Activated CD8-positive, alpha-beta memory T cell treated with anti-CD3 and anti-CD28 coated beads, Interleukin-2, amount 50 U/mL, for 1 hour (primary cell): ENCODE data around the gene ABCA8.
"Not testable (repeated sequence)": the region's sequence is repeated elsewhere in the genome, so short reads cannot be mapped to it uniquely, and the experiment has no call there.

ENCODE experiments used
- DNase-seq: peaks from one replicate; pipeline ENCODE4 v3.0.0-alpha.2; 2020; ENCODE audit errors: extremely low read depth

ABCA8 gene

DNA sequence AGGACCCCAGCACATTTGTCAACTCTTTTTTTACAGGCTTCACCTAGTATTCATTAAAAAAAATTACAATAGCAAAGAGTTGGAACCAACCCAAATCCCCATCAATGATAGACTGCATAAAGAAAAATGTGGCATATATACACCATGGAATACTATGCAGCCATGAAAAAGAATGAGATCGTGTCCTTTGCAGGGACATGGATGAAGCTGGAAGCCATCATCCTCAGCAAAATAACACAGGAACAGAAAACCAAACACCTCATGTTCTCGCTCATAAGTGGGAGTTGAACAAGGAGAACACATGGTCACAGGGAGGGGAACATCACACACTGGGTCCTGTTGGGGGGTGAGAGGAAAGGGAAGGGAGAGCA lies 11.4 kb downstream of the ABCA8 start:
- not testable (repeated sequence) for DNase-seq

DNA sequence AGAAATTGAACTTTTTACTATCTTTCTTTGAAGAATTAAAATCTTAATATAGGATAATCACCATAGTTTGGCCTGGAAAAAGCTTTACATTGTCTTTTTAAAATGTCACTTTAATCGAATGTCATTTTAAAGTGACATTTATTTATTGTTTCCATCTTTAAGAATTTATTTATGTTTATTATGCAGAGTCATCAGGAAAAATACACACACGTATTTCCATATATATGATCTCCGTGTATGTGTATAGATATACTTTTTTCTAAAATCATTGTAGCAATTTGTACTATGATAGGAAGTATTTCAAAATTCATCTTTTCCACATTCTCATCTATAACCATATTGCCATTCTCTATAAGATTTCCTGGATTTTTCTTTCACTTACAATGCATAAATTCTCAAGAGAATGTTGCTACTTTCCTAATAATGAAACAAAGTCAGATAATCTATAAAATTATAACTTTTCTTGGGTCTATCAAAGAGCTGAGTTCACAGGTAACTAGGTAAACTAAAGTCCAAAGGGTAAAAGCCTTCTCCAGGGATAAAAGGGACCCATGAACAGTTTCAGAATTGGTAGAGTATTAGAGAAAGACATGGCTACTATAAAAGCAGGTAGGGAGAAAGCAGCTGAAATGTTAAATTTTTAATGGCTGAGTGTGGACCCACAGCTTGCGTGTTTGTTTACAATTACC lies 11.9 kb downstream of the ABCA8 start:
- no peak for DNase-seq

DNA sequence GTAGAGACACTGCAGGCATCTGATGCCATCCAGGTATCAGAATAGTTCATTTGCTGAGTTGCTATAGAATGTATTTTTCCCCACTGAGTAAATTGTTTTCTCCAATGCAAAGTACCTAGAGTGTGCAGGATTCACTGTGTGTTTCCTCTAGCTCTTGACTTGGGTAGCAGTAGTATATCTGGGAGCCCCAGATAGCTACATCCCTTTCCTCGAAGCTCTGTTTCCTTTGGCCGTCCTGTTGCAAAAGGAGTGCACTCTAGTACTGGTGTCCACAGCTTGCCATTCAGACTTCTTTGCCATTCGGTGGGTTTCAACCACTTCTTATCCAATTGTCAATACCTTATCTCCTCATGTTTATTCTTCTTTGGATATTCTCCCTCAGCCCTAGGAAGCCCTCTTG lies 12.8 kb downstream of the ABCA8 start:
- no peak for DNase-seq

DNA sequence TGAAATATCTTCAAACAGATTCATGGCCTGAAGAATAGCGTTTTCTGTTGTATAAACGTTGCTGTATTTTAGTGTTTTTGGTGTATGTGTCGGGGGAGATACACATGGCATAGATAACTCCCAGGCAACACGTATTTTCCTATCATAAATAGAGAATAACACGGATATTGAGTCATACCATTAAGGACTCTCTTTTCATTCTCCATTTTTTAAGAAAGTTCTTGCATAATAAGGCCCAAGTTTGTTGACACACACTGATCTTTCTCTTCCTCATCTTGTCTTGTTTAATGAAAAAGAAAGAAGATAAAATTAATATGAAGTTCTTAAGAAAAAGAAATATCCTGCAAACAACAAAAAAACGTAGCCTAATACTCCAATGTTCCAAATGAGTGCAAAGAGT lies 13.4 kb downstream of the ABCA8 start:
- DNase-seq, result no peak

DNA sequence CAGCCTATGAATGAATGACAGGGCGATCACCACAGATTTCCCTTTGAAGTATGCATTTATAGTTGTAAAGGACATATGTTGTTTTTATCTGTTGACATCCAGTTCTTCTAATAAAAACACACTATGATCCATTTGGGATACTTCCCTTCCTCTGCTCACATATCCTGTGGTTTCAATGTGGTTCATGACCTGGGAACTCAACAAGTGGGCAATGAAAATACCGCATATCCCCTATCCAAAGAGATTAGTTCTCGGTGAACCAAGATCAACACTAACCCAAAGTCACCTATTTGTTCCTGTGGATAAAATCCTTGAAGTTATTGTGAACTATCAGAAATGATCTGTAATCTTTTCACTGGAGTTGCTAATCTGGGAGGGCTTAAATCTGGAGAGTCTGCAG lies 16.0 kb downstream of the ABCA8 start:
- DNase-seq, result no peak

DNA sequence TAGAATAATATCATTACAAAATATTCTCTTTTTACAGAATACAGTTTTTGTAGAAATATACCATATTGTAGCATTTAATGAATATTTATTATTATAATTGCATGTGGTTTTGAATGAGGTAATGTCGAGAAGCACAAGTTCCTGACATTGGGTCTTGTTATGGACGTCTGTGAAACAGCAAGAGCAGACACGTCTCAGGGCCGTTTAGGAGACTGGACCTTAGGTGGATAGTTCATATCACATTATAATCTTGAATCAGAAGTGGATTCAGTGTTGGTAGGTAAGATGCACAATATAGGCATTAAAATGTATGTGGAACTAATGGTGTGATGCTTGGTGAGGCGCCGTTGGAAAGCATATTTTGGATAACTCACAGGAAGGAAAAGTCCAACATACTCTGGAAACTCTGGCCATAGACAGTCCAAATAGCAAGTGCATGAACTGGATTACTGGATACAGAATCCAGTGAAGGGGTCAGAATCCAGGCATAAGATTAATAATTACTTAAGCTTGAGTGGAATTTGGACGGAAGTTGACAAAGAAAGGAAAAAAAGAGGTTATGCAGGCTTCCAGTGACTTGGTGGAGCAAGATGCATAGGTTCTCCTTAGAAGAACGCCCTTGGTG lies 17.2 kb downstream of the ABCA8 start:
- no peak for DNase-seq

DNA sequence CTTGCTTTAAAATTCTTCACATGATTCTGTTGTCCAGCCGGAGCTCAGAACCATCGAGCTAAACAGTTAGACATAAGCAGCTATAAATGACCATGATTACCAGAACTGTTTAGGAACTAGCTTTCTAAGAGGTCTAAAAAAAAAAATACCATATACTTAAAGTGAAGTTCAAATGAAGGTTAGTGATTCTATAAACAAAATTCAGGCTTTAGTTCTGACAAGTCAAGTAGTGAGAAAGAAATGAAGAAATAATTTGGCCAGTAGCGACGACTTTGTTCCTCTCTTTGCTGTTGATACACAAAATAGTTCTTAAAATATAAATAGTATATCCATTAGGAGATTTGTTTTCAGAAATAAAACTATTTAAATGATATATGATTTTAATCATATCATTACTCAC lies 27.7 kb downstream of the ABCA8 start:
- no peak for DNase-seq

DNA sequence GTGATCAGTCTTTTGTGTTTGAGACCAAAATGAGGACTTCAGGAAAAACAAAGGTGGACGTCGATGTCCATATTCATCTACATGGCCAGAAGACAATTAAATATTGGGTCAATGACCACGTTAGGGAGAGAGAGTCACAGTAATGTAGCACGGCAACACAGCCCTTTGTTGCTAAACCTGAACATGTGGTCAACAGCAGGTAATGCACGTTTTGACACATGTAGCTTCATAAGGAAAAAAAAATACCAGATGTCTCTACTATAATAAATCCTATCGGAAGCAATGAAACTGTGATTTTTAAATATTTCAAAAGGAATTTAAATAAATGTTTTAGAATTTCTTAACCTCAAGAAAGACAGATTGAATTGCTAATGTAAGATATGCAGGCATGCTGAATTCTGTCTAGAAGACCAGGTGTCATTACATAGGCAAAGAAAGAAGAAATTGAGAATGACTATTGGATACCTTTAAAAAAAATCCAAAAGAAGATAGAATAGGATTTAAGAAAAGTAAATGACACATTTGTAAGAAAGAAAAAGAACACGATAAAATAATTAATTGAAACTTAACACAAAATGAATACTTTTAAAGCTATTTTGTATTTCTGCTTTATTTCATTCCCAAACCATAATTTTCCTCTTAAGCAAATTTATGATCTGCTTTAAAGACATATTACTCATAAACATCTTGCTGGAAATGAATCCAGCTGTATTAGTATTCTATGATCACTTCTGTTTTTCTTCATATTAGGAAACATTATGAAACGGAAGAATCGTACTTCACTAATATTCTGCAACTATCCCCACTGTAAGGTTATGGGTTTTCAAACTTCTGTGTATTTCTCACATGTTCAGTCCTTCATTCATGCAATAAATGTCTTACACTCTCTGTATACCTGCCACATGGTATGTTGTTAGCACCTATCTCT lies 30.1 kb downstream of the ABCA8 start:
- DNase-seq, result no peak

DNA sequence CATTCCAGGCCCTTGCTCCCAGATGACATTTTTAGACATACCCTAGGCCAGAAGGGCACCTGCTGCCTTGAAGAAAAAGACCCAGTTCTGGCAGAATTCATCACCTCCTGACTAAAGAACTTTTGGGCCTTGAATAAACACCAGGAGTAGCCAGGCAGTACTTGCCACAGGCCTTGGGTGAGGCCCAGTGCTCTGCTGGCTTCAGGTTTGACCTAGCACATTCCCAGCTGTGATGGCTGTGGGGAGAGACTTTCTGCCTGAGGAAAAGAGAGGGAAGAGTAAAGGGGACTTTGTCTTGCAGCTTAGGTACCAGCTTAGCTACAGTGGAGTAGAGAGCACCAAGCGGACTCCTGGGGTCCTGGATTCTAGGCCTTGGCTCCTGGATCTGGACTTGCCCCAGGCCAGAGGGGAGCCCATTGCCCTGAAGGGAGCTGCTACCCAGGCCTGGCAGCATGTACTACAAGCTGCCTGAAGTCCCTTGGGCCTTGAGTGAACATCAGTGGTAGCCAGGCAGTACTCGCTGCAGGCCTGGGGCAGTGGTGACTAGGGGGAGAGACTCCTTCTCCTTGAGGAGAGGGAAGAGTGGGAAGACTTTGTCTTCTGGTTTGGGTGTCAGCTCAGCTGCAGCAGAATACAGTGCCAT lies 44.3 kb downstream of the ABCA8 start:
- DNase-seq, result no peak

DNA sequence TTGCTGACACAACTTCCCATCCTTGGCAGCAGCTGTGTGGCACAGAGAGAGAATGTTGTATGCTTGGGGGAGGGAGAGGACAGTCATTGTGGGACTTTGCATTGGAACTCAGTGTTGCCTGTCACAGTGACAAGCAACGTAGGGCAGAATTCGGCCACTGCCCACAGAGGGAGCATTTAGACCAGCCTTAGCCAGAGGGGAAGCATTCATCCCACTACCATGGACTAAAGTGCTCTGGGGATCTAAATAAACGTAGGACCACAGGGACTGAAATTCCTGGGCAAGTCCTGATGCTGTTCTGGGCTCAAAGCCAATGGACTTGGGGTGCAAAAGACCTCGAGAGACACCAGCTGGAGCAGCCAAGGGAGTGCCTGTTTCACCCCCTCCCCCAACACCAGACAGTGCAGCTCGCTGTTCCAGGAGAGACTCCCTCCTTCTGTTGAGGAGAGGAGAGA lies 44.9 kb downstream of the ABCA8 start:
- DNase-seq, result no peak

DNA sequence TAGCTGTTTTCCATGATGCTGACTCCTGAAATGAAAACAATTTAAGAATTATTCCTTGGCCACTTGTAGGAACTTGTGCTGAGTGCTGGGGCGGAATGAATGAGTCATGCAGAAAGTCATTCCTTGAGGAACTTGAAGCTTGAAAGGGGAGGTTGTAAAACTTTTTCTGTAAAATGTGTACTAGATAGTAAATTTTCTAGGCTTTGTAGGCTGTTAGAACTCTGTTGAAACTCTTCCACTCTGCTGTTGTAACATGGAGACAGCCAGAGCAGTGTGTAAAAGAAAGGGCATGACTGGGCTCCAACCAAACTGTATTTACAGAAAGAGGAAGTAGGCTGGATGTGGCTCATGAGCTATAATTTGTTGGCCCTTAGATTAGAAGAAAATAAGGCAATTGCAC lies 46.1 kb downstream of the ABCA8 start:
- no peak for DNase-seq

DNA sequence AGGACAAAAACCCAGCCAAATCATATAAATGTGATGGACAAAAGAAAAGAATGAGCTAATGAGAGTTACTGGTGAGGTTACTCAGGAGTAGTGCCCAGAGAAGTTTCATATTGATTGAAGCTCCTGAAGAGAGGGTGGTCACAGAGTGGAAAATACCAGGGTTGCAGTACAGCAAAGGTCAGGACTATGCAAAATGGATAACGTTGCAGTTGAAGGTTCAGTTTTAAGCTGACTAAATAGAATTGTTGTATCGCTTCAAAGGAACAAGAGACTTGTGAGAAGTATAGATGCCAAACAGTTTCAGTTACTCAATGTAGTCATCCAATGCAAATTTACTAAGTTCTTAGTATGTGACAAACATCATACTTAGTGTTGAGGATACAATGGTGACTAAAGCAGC lies 47.1 kb downstream of the ABCA8 start:
- DNase-seq, result no peak

DNA sequence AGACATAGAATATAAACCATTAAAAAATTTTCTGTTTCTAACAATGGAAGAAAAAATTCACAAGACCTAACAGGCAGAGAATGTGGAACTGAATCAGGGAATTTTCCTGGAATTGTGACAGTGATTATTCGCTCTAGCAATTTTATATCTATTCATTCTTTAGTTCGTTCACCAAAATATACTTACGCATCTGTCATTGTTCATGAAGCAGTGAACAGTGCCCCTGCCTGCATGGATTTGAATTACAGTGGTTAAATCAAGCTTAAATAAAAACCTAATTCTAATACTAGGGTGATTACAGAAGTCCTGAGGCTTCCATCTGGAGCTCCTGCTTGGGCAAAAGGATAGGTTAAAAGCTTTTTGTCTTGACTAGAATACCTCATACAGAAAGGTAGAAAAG lies 48.6 kb downstream of the ABCA8 start:
- no peak for DNase-seq

DNA sequence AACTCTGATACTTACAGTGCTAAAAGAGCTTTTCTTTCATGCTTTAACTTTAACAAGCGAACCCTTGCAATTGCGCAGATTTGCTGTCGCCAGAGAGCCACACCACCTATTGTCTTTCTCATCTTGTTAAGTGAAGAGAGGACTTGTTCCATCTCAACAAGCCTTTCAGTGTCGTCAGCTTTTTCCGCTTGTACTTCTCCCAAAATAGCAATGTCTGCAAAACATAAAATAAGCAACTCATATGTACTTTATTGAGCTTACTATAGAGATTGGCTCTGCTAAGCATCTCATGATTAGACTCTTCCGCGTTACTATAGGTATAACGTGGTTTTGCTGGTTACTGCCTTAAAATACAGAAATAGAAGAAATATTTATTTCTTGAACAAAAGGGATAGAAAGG lies 51.9 kb downstream of the ABCA8 start:
- DNase-seq, result no peak

DNA sequence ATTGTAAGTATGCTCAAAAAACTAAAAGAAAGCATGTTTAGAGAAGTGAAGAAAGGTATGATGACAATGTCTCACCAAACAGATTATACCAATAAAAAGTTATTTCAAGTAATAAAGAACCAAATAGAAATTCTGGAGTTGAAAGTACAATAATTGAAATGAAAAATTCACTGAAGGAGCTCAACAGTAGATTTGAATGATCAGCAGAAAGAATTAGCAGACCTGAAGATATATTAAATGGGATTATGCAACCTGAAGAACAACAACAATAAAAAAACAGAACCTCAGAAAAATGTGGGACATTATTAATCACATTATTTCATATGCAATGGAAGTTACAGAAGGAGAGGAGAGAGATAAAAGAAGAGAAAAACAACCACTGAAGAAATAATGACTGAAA lies 57.6 kb downstream of the ABCA8 start:
- DNase-seq, result no peak

DNA sequence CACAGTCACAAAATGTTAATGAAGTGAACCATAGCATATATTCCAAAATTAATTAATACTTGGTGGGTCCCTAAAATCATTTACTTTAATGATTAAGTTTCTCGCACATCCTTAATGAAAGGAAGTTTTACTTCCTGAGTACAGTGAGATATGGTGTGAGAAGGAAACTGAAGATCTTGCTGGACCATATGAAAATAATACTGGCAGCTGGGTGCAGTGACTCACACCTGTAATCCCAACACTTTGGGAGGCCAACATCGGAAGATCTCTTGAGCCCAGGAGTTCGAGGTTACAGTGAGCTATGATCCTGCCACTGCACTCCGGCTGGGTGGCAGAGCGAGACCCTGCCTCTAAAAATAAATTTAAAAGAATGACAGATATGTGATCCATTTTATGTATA lies 62.5 kb downstream of the ABCA8 start:
- no peak for DNase-seq

DNA sequence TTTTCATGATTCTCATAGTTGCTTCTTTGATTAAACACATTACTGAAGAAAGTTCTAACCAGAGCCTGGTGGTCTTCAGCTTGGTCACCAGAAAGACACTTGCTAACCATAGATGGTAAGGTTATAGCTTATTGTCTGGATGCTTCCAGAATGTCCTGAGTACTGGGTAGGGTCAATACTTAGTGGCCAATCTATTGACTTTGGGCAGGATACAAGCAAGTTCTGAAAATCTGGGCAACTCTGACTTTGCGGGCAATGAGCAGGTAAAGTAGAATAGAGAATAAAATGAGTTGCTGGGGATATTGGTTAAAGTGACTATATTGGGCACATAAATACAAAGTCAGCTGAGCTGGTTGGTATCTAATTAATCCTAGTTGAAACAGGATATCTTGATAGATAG lies 63.0 kb downstream of the ABCA8 start:
- DNase-seq, result no peak

DNA sequence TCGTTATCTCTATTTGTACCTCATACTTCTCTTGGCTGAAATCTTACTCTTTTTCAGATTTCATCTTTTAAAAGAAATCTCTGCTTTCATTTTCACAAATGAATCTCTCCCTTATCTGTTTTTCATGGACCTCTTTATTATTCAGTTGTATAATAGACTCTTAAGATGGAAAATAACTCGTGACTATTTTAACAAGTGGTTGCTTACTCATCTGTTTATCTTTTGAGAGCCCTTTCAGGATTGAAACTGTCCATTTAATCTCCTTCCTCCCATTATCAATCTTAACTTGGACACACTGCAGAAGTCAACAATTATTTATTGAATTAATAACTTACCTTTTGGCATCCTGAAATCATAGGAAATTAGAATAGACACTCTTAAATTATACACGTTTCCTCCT lies 68.8 kb downstream of the ABCA8 start:
- DNase-seq, result no peak

DNA sequence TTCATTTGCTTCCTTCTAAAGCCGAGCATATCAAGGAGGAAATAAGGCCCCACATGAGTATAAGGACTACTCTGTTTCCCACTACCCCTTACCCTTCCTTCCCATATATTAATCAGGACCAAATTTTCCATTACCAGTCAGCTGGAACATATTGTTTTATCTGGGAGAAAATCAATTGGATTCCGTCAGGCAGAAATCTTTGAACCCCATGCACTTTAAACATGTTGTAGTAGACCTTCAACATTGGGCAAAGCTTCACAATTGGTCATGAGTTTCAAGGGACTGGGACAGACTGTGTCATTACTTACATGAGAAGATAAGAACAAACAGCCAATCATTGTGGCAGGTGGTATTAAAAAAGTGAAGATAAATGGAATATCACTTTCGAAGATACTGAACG lies 70.3 kb downstream of the ABCA8 start:
- DNase-seq, result no peak

DNA sequence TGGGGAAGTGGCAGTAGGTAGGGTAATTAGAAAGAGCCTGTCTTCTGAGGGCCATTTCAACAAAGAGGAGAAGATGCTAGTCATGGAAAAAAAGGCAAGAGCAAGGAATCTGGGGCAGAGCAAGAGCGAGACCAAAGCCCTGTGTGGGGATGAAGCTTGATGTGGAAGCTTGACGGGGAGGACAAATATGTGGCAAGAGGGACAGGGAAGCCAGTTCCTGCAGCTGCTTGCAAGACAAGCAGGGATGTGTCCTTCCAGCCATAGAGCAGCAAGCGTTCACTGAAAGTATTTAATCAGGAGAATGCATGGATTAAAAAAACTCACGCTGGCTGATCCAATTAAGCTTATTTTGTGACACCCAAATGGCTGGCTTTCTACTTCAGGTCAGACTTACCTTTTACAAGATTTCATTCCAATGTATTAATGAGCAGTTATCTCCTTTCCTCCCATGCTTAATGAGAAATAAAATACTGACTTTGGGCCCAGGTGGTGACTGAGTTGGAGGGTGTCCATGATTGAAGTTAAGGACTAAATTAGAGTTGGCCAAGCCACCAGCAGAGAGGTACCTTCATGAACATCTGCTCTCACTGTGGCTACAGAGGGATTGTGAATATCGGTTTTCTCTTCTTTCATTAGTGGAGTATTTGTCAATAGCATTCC lies 76.8 kb downstream of the ABCA8 start:
- no peak for DNase-seq

DNA sequence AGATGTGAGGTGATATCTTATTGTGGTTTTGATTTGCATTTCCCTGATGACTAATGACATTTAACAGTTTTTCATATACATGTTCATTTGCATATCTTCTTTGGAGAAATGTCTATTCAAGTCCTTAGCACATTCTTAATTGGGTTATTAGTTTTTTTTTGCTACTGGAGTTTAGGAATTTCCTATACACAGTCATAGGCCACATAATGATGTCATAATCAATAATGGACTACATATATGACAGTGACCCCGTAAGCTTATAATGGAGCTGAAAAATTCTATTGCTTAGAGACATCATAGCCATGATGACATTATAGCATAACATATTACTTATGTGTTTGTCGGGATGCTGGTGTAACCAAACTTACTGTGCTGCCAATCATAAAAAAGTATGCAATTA lies 83.7 kb downstream of the ABCA8 start:
- DNase-seq, result no peak

DNA sequence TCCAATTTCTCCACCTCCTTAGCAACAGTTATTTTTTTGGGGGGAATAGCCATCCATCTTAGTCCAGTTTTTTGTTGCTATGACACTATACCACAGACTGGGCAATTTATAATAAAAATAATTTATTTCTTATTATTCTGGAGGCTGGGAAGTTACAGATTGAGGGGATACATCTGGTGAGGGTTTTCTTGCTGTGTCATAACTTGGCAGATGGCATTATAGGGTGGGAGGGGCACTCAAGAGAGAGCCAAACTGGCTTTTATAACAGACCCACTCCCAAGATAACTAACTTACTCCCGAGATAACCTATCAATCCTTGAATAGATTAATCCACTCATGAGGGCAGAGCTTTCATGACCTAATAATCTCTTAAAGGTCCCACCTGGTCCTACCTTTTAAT lies 84.2 kb downstream of the ABCA8 start:
- no peak for DNase-seq
